CD14-positive monocyte (primary cell): ENCODE measurements around the gene DYRK1A. TPM values are rescaled to one million over a fixed set of nuclear protein-coding genes. Genes with fewer than 3 reads are reported as not detected.
A peak's percentile ranks its signal among the peaks of the same experiment; 100 is the strongest.

Experiments
- DNase-seq, 3 donors: peaks; one replicate each; pipeline ENCODE4 v3.0.0-alpha.2; 2011 to 2022
- H2AFZ ChIP-seq: 2 replicates; pipeline ENCODE4 v1.6.0; 2012; ENCODE audit warnings: mild to moderate bottlenecking, low read depth, low read length, inconsistent platforms; ENCODE audit not compliant: insufficient read depth, poor library complexity, severe bottlenecking
- H3K27ac ChIP-seq, 2 donors: 1 replicate in 1 of 2; 2 replicates in 1 of 2; pipeline ENCODE4 v1.5.1; 2012 to 2013; ENCODE audit warnings: low read length in 2 of 2, control low read depth in 1 of 2, inconsistent platforms in 1 of 2, low read depth in 1 of 2, mild to moderate bottlenecking in 1 of 2
- H3K27me3 ChIP-seq, 2 donors: one replicate each; pipeline versions ENCODE4 v1.6.0 to v1.6.1; 2011 to 2013; ENCODE audit warnings: low read length in 2 of 2; ENCODE audit not compliant: control insufficient read depth in 2 of 2, insufficient read depth in 2 of 2
- H3K36me3 ChIP-seq, 2 donors: replicated peaks in 1 of 2; 1 replicate in 1 of 2; 2 replicates in 1 of 2; pipeline versions ENCODE4 v1.5.1 to v1.6.1; 2012 to 2013; ENCODE audit warnings: low read length in 2 of 2, control low read depth in 1 of 2, inconsistent platforms in 1 of 2, mild to moderate bottlenecking in 1 of 2; ENCODE audit not compliant: insufficient read depth in 2 of 2, control insufficient read depth in 1 of 2
- H3K4me1 ChIP-seq, 2 donors: 1 replicate in 1 of 2; 2 replicates in 1 of 2; pipeline versions ENCODE4 v1.5.1 to v1.6.1; 2012 to 2013; ENCODE audit warnings: low read length in 2 of 2, control low read depth in 1 of 2, inconsistent platforms in 1 of 2, mild to moderate bottlenecking in 1 of 2, moderate library complexity in 1 of 2; ENCODE audit not compliant: insufficient read depth in 2 of 2, control insufficient read depth in 1 of 2
- H3K4me2 ChIP-seq: replicated peaks from 2 replicates; pipeline ENCODE3; 2012; ENCODE audit warnings: low read length, moderate library complexity, mild to moderate bottlenecking; ENCODE audit not compliant: poor library complexity, severe bottlenecking; ENCODE audit errors: extremely low read depth
- H3K4me3 ChIP-seq, 3 experiments: fragments of 200-600 bp in 1 of 3; sonication (generic) in 1 of 3; replicated peaks in 1 of 3; 1 replicate in 2 of 3; 2 replicates in 1 of 3; pipeline ENCODE4 v1.5.1; 2011 to 2013; ENCODE audit warnings: low read length in 3 of 3, mild to moderate bottlenecking in 3 of 3, control low read depth in 2 of 3, low read depth in 2 of 3, inconsistent platforms in 1 of 3, moderate library complexity in 1 of 3
- H3K79me2 ChIP-seq: 2 replicates; pipeline ENCODE4 v1.6.0; 2012; ENCODE audit warnings: mild to moderate bottlenecking, control low read depth, inconsistent platforms, low read length, moderate library complexity; ENCODE audit not compliant: insufficient read depth
- H3K9ac ChIP-seq: 2 replicates; pipeline ENCODE4 v1.6.0; 2017; ENCODE audit warnings: low read length, mild to moderate bottlenecking; ENCODE audit not compliant: insufficient read depth, poor library complexity, severe bottlenecking
- H3K9me3 ChIP-seq, 2 donors: replicated peaks in 1 of 2; 1 replicate in 1 of 2; 2 replicates in 1 of 2; pipeline versions ENCODE4 v1.5.1 to v1.6.1; 2012 to 2013; ENCODE audit warnings: low read length in 2 of 2, control low read depth in 1 of 2; ENCODE audit not compliant: control insufficient read depth in 1 of 2, insufficient read depth in 1 of 2
- H4K20me1 ChIP-seq: 2 replicates; pipeline ENCODE4 v1.6.0; 2012; ENCODE audit warnings: mild to moderate bottlenecking, low read length, control low read depth, moderate library complexity; ENCODE audit not compliant: insufficient read depth
- H3K27ac Mint-ChIP-seq, 7 donors: one replicate each; pipeline ENCODE4 v1.8.0; 2020; ENCODE audit warnings: mild to moderate bottlenecking in 7 of 7, mixed read lengths in 7 of 7, moderate library complexity in 6 of 7, inconsistent platforms in 2 of 7
- H3K27me3 Mint-ChIP-seq, 3 donors: one replicate each; pipeline ENCODE4 v1.8.0; 2021 to 2022; ENCODE audit warnings: low read depth in 3 of 3, mild to moderate bottlenecking in 3 of 3, mixed read lengths in 3 of 3, moderate library complexity in 3 of 3, inconsistent platforms in 1 of 3
- H3K36me3 Mint-ChIP-seq, 2 donors: one replicate each; pipeline ENCODE4 v1.8.0; 2020; ENCODE audit warnings: mixed read lengths in 2 of 2, inconsistent platforms in 1 of 2, mild to moderate bottlenecking in 1 of 2
- H3K4me1 Mint-ChIP-seq: one replicate; pipeline ENCODE4 v1.8.0; 2020; ENCODE audit warnings: mild to moderate bottlenecking, mixed read lengths
- H3K4me3 Mint-ChIP-seq, 2 donors: one replicate each; pipeline ENCODE4 v1.8.0; 2020; ENCODE audit warnings: mild to moderate bottlenecking in 2 of 2, mixed read lengths in 2 of 2, moderate library complexity in 1 of 2
- H3K9me3 Mint-ChIP-seq, 7 donors: one replicate each; pipeline ENCODE4 v1.8.0; 2020 to 2022; ENCODE audit warnings: mixed read lengths in 7 of 7, mild to moderate bottlenecking in 6 of 7, moderate library complexity in 6 of 7, inconsistent platforms in 2 of 7
- whole genome bisulfite sequencing: methylation state at CpG from one replicate; pipeline ENCODE4 v1.1.5; 2013; ENCODE audit warnings: missing lambda C conversion rate; ENCODE audit not compliant: insufficient coverage; 5-methylcytosine and 5-hydroxymethylcytosine counted together
- intact Hi-C, 2 donors: fragments of 100-400 bp; cut with micrococcal nuclease; formaldehyde crosslinking; loops; one replicate each; pipeline versions ENCODE4 v1.15.0 to v1.15.1; 2023
- polyA plus RNA-seq, 3 donors: library from polyadenylated mRNA; depleted of rRNA in 1 of 3; unstranded in 2 of 3; stranded (reverse) in 1 of 3; fragments of 300-500 nt in 2 of 3; fragments of >200 nt in 1 of 3; fragmentation: Illumina TruSeq in 2 of 3; gene quantifications; 1 replicate in 2 of 3; 2 replicates in 1 of 3; pipeline ENCODE4 v1.2.3, GENCODE V29; 2012 to 2021
- TF ChIP-seq, protein P1 (sequence below): fragments of 200-600 bp; IDR thresholded peaks from one replicate; pipeline ENCODE4 v1.8.0; 2022; ENCODE audit warnings: antibody characterized with exemption, mild to moderate bottlenecking

Gene DYRK1A
- polyA plus RNA-seq, 3 donors: 1.8 to 53.5 (median 2.4) TPM

DNA sequence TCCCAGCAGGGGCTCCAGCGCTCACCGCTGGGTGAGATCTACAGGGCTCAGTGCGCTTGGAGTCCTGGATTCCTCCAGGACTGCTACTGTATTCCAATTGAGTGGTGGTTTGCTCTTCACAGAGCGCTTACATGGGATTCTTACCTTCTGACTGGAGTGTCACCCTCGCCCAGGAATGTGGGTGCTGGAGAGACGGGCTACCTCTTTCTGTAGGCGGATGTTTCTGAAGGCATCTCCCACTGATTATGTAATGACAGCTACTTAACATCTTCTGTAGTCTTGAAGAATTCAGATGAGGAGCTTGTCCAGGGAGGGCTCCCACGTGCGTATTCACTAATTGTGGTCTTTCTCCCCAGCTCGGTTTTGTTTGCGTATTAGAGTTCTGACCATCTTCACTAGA is 154.2 kb downstream of the DYRK1A start:
- no peak overlapping the region for H3K27ac ChIP-seq
- H3K4me2 ChIP-seq: no peak overlapping the region
- Mint-ChIP-seq H3K36me3 (peaks cover 24 to 27% of the 10 kb centered on the region in 2 donors), H3K9me3 (peaks cover 0 to 2% (median 0%) of the 10 kb centered on the region in 7 donors), H3K27ac (no peak overlapping the region), H3K27me3 (peaks cover 0 to 5% (median 0%) of the 10 kb centered on the region in 3 donors), H3K4me1 (peaks cover 15% of the 10 kb centered on the region), H3K4me3 (no peak overlapping the region)
- DNase-seq: no peak
- peaks cover 22% of the 10 kb centered on the region for H4K20me1 ChIP-seq
- WGBS: 95% methylated on average over 4 of the region's 11 CpGs
- no peak overlapping the region for H3K4me3 ChIP-seq
- no peak overlapping the region for H3K9ac ChIP-seq
- no peaks in the 10 kb centered on the region for H3K9me3 ChIP-seq
- H3K4me1 ChIP-seq: peaks cover 7 to 10% of the 10 kb centered on the region in 2 donors
- H3K27me3 ChIP-seq: no peaks in the 10 kb centered on the region
- H2AFZ ChIP-seq: no peak overlapping the region
- TF ChIP-seq, protein P1, sequence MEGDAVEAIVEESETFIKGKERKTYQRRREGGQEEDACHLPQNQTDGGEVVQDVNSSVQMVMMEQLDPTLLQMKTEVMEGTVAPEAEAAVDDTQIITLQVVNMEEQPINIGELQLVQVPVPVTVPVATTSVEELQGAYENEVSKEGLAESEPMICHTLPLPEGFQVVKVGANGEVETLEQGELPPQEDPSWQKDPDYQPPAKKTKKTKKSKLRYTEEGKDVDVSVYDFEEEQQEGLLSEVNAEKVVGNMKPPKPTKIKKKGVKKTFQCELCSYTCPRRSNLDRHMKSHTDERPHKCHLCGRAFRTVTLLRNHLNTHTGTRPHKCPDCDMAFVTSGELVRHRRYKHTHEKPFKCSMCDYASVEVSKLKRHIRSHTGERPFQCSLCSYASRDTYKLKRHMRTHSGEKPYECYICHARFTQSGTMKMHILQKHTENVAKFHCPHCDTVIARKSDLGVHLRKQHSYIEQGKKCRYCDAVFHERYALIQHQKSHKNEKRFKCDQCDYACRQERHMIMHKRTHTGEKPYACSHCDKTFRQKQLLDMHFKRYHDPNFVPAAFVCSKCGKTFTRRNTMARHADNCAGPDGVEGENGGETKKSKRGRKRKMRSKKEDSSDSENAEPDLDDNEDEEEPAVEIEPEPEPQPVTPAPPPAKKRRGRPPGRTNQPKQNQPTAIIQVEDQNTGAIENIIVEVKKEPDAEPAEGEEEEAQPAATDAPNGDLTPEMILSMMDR: no peak
- intact Hi-C loops: no loop called here
- H3K36me3 ChIP-seq: peaks cover 0 to 22% of the 10 kb centered on the region in 2 donors
- no peaks in the 10 kb centered on the region for H3K79me2 ChIP-seq

DNA sequence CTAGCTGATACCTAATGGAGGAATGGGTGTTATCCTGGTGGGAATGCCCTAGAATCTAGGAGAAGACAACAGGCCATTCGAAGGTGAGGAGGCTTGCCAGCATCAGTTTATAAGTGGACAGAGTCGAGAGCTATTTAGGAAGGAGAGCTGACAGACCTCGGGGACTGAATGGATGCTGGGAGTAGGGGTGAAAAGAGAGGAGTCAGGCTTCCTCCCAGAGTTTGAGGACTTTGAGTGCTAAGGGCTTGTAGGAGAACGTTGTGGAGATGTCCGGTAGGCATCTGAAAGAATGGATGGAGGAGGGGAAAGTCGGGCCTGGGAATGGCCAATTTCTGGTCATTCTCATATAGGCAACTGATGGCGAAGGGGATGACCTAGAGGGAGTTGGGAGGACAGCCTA is 155.1 kb downstream of the DYRK1A start:
- Mint-ChIP-seq H3K4me3 (no peak overlapping the region), H3K9me3 (peaks cover 0 to 2% (median 0%) of the 10 kb centered on the region in 7 donors)

More for the DNA sequence above, 155.1 kb downstream of the DYRK1A start:
- H3K27ac ChIP-seq: no peak overlapping the region
- H3K4me1 ChIP-seq: peaks cover 7 to 10% of the 10 kb centered on the region in 2 donors
- no peak for DNase-seq
- Mint-ChIP-seq H3K36me3 (peaks cover 16 to 18% of the 10 kb centered on the region in 2 donors), H3K4me1 (peaks cover 15% of the 10 kb centered on the region), H3K27me3 (peaks cover 0 to 5% (median 0%) of the 10 kb centered on the region in 3 donors), H3K27ac (peak overlapping the region in 1 of 7 donors; percentile 1)
- no peak overlapping the region for H3K4me2 ChIP-seq
- peaks cover 0 to 13% of the 10 kb centered on the region in 2 donors for H3K36me3 ChIP-seq
- no peaks in the 10 kb centered on the region for H3K9me3 ChIP-seq
- no peak overlapping the region for H3K9ac ChIP-seq
- H3K79me2 ChIP-seq: no peaks in the 10 kb centered on the region
- intact Hi-C loops: no loop called here
- H2AFZ ChIP-seq: no peak overlapping the region
- 95% methylated on average over 7 of the region's 7 CpGs for WGBS
- H3K27me3 ChIP-seq: no peaks in the 10 kb centered on the region
- H4K20me1 ChIP-seq: peaks cover 15% of the 10 kb centered on the region
- no peak overlapping the region for H3K4me3 ChIP-seq
- TF ChIP-seq, protein P1: no peak
